Neural crest cell (in vitro differentiated cells): ENCODE results near the gene OGA. TPM values are rescaled to one million over a fixed set of nuclear protein-coding genes. Genes with fewer than 3 reads are reported as not detected.

Experiments
- DNase-seq: peaks from one replicate; pipeline ENCODE4 v3.0.0; 2021; ENCODE audit warnings: low read depth, mixed read lengths, low spot score
- H3K27ac Mint-ChIP-seq: one replicate; pipeline ENCODE4 v1.8.0; 2021; ENCODE audit warnings: mild to moderate bottlenecking, mixed read lengths; ENCODE audit not compliant: unreplicated experiment
- H3K27me3 Mint-ChIP-seq: 2 replicates; pipeline ENCODE4 v1.8.0; 2021; ENCODE audit warnings: low read depth, mild to moderate bottlenecking, mixed read lengths
- H3K36me3 Mint-ChIP-seq: 2 replicates; pipeline ENCODE4 v1.8.0; 2021; ENCODE audit warnings: low read depth, mild to moderate bottlenecking, mixed read lengths
- H3K4me1 Mint-ChIP-seq: 2 replicates; pipeline ENCODE4 v1.8.0; 2021; ENCODE audit warnings: mixed read lengths
- H3K4me3 Mint-ChIP-seq: one replicate; pipeline ENCODE4 v1.8.0; 2021; ENCODE audit warnings: mild to moderate bottlenecking, mixed read lengths
- H3K9me3 Mint-ChIP-seq: 2 replicates; pipeline ENCODE4 v1.8.0; 2021; ENCODE audit warnings: mixed read lengths
- CTCF ChIP-seq: fragments of 200-600 bp; sonication (generic); conservative IDR thresholded peaks from 2 replicates; pipeline ENCODE4 v1.5.0; 2021; ENCODE audit warnings: antibody characterized with exemption, mild to moderate bottlenecking
- total RNA-seq: library from RNA; stranded (reverse); gene quantifications from 2 replicates; pipeline ENCODE4 v1.2.1, GENCODE V29; 2021

Gene OGA
- total RNA-seq, 1 donor from 2014 or later = 102 TPM

DNA sequence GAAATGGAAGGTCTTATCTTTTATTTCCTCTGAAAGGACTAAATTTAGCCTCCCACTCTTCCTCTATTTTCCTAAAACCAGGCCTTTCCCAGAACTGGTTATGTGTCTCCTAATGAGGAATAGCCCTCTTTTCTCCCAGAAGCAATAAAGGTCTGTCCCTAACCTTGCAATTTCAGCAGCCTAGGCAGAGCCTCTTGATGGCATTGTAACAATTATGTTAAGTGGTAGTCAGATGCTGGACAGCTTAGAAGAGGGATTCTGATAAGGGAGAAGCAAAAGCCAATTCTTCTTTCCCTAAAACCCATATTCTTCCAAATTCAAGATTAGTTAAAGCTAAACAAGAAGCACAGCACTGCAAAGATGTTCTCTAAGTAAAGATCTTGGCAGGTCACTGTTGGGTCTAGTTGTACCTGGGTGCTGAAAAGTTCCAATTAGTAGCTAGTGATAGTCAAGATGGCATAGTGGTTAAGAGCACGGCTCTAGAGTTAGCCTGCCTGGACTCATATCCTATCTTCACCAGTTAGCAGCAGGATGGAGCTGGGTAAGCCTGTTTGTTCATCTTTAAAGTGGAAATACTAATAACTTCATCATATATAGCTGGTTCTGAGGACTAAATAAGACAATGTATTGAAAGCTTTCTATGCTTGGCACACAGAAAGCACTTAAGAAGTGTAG is 39.7 kb upstream of the OGA start:
- Mint-ChIP-seq H3K36me3 (peaks cover 16% of the 10 kb centered on the region), H3K27ac (peak overlapping the region; percentile 78)

DNA sequence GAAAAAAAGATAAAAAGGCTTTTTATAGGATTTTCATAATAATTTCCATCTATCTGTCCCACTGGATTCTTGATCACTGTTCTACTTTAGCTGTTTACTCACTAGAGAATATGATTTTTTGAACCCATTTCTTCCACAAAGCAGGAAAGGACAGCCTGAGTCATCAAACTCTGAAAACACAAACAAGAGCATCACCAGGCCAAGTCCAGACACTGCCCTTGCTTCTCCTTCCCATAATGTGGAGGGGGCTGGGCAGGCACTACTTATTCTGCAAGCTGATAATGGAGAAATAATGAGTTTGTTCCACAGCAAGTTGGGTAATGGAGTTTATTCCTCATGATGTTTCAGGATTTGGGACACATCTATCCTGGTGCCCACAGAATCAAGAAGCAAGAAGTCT is 38.4 kb upstream of the OGA start:
- H3K27ac Mint-ChIP-seq = no peak overlapping the region
- H3K4me1 Mint-ChIP-seq = no peaks in the 10 kb centered on the region
- no peaks in the 10 kb centered on the region for H3K27me3 Mint-ChIP-seq
- H3K9me3 Mint-ChIP-seq = peaks cover 8% of the 10 kb centered on the region
- no peak for DNase-seq
- H3K4me3 Mint-ChIP-seq = no peak overlapping the region
- H3K36me3 Mint-ChIP-seq = peaks cover 13% of the 10 kb centered on the region
- TF ChIP-seq CTCF = no peak

More for the DNA sequence above, 39.7 kb upstream of the OGA start:
- Mint-ChIP-seq H3K4me3 (no peak overlapping the region), H3K9me3 (peaks cover 8% of the 10 kb centered on the region), H3K27me3 (no peaks in the 10 kb centered on the region), H3K4me1 (no peaks in the 10 kb centered on the region)
- no peak for TF ChIP-seq CTCF
- DNase-seq = no peak

- Mint-ChIP-seq H3K9me3 (no peaks in the 10 kb centered on the region), H3K27me3 (no peaks in the 10 kb centered on the region), H3K4me1 (peaks cover 3% of the 10 kb centered on the region), H3K4me3 (no peak overlapping the region), H3K36me3 (no peaks in the 10 kb centered on the region), H3K27ac (no peak overlapping the region)
- DNase-seq = no peak
- TF ChIP-seq CTCF = no peak
Measured at GRCh38 chr10:101851411-101852116, 33.3 kb upstream of the OGA start.

GRCh38 chr10:101850749-101851148 is 32.5 kb upstream of the OGA start:
- no peak for TF ChIP-seq CTCF
- Mint-ChIP-seq H3K9me3 (no peaks in the 10 kb centered on the region), H3K4me1 (peaks cover 3% of the 10 kb centered on the region), H3K36me3 (no peaks in the 10 kb centered on the region), H3K27me3 (no peaks in the 10 kb centered on the region), H3K27ac (no peak overlapping the region), H3K4me3 (no peak overlapping the region)
- DNase-seq = no peak

DNA sequence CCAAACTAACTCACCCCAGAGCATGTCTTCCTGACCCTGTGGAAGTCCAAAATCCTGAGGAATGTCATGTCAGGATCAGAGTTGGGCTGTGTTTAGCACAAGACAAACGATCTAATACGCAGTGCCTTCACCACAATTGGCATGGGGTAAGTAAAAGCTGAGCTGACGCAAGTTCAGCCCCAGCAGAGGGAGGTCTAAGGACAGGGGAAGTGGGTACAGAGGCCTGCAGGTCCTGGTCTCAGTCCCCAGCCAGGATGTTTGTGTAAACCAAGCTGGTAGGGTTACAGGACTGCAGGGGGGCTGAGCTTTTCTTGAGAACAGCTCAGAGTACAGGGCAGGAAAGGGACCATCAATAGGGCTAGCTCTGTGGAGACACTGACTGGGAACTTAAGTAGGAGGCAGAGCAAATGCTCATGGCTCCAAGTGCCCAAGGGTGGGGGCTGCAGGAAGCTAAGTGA is 30.7 kb upstream of the OGA start:
- H3K4me1 Mint-ChIP-seq = peaks cover 10% of the 10 kb centered on the region
- peaks cover 7% of the 10 kb centered on the region for H3K27me3 Mint-ChIP-seq
- H3K4me3 Mint-ChIP-seq = no peak overlapping the region
- H3K27ac Mint-ChIP-seq = no peak overlapping the region
- no peaks in the 10 kb centered on the region for H3K9me3 Mint-ChIP-seq
- H3K36me3 Mint-ChIP-seq = no peaks in the 10 kb centered on the region
- no peak for TF ChIP-seq CTCF
- DNase-seq = no peak
